K562 (cell line): ENCODE results near the gene CMTM1.

Experiments
- BRD9 ChIP-seq: fragments of 450-650 bp; IDR thresholded peaks from 2 replicates; pipeline ENCODE4 v1.6.1; 2018; ENCODE audit warnings: low read depth; ENCODE audit not compliant: partially characterized antibody
- BRF2 ChIP-seq: IDR thresholded peaks from 3 replicates; pipeline ENCODE4 v1.6.1; 2011; ENCODE audit warnings: borderline replicate concordance, mild to moderate bottlenecking; ENCODE audit not compliant: insufficient read length, insufficient read depth
- JUN ChIP-seq, 2 experiments: sonication (generic) in 1 of 2; formaldehyde crosslinking in 1 of 2; IDR thresholded peaks; 2 replicates each; pipeline versions ENCODE4 v1.6.1 to v1.8.0; 2012 to 2022; ENCODE audit warnings: borderline replicate concordance in 2 of 2, mild to moderate bottlenecking in 2 of 2, improper control_type of control experiment in 1 of 2, low read depth in 1 of 2, low read length in 1 of 2, missing genetic modification reagents in 1 of 2
- MAFK ChIP-seq: IDR thresholded peaks from 2 replicates; pipeline ENCODE4 v1.6.1; 2011; ENCODE audit warnings: low read length, improper control_type of control experiment
- TAF1 ChIP-seq: IDR thresholded peaks from 2 replicates; pipeline ENCODE4 v1.6.1; 2011; ENCODE audit warnings: mild to moderate bottlenecking, low read length, moderate library complexity; ENCODE audit not compliant: insufficient read depth, control insufficient read depth, severe bottlenecking; ENCODE audit errors: extremely low read depth

- no peak for TF ChIP-seq TAF1
- TF ChIP-seq BRF2, result no peak
- TF ChIP-seq BRD9, result no peak
- no peak for TF ChIP-seq JUN (IDR thresholded peaks at IDR 0.05; ENCODE audit: borderline replicate concordance, low read depth, low read length)
- no peak for TF ChIP-seq JUN (CRISPR knock-in tag; IDR thresholded peaks at IDR 0.05; ENCODE audit: borderline replicate concordance)
- TF ChIP-seq MAFK, result no peak
Observed at GRCh38 chr16:66528294-66528693, 37.9 kb upstream of the CMTM1 start.
